HEK293T (cell line): ENCODE results near the gene MVB12B.

Experiments
- ARNT ChIP-seq: fragments of 450-650 bp; IDR thresholded peaks from 2 replicates; pipeline ENCODE4 v1.6.1; 2017; ENCODE audit warnings: mild to moderate bottlenecking
- ELF4 ChIP-seq: fragments of 450-650 bp; IDR thresholded peaks from 2 replicates; pipeline ENCODE4 v1.6.1; 2017; ENCODE audit warnings: antibody characterized with exemption
- FOXK2 ChIP-seq: fragments of 450-650 bp; IDR thresholded peaks from 2 replicates; pipeline ENCODE4 v1.6.1; 2016; ENCODE audit warnings: mild to moderate bottlenecking
- FOXM1 ChIP-seq: fragments of 450-650 bp; IDR thresholded peaks from 2 replicates; pipeline ENCODE4 v1.6.1; 2017; ENCODE audit warnings: mild to moderate bottlenecking, borderline replicate concordance
- HDGF ChIP-seq: fragments of 450-650 bp; IDR thresholded peaks from 2 replicates; pipeline ENCODE4 v1.6.1; 2017; ENCODE audit warnings: antibody characterized with exemption, borderline replicate concordance
- L3MBTL2 ChIP-seq: fragments of 450-650 bp; conservative IDR thresholded peaks from 2 replicates; pipeline ENCODE4 v1.6.1; 2016; ENCODE audit warnings: mild to moderate bottlenecking
- NFRKB ChIP-seq: fragments of 450-650 bp; IDR thresholded peaks from 2 replicates; pipeline ENCODE4 v1.6.1; 2016; ENCODE audit warnings: mild to moderate bottlenecking, moderate library complexity
- SP1 ChIP-seq: fragments of 450-650 bp; IDR thresholded peaks from 2 replicates; pipeline ENCODE4 v1.6.1; 2017
- SUZ12 ChIP-seq: fragments of 450-650 bp; IDR thresholded peaks from 2 replicates; pipeline ENCODE4 v1.6.1; 2016; ENCODE audit warnings: mild to moderate bottlenecking
- TARDBP ChIP-seq: fragments of 450-650 bp; IDR thresholded peaks from 2 replicates; pipeline ENCODE4 v1.6.1; 2016

DNA sequence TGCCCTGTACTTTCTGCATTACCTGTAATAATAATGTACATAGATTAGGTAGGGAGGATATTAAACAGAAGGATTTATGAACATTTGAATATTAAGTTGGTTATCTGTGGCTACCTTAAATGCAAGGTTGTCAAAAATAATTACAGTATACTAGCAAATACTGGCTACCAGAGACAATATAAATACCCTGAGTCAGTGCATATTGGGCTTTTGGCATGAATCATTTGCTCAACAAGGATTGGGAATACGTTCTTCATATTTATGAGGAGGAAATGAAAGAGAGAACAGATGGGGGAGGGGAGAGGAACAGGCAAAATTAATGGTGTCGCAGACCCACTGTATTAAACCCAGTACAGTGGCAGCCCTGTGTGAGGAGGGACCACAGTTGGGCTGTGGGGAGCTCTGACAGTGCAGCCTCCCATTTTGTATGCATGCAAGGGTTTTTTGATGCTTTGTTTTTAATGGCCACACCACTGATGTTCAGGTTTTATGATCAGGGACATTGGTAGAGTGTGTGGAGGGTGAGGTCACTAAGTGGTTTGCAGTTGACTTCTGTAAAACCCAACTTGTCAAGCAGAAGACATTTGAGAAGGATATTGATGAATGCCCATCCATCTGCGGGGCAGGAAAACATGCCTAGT lies 56.9 kb downstream of the MVB12B start:
- TF ChIP-seq HDGF = no peak
- no peak for TF ChIP-seq SP1
- TF ChIP-seq ELF4 = no peak
- TF ChIP-seq NFRKB = no peak
- no peak for TF ChIP-seq TARDBP
- no peak for TF ChIP-seq L3MBTL2
- TF ChIP-seq ARNT = no peak
- no peak for TF ChIP-seq FOXM1
- TF ChIP-seq FOXK2 = no peak
- TF ChIP-seq SUZ12 = no peak
